ENCODE results near the gene UNCX.

UNCX gene

DNA sequence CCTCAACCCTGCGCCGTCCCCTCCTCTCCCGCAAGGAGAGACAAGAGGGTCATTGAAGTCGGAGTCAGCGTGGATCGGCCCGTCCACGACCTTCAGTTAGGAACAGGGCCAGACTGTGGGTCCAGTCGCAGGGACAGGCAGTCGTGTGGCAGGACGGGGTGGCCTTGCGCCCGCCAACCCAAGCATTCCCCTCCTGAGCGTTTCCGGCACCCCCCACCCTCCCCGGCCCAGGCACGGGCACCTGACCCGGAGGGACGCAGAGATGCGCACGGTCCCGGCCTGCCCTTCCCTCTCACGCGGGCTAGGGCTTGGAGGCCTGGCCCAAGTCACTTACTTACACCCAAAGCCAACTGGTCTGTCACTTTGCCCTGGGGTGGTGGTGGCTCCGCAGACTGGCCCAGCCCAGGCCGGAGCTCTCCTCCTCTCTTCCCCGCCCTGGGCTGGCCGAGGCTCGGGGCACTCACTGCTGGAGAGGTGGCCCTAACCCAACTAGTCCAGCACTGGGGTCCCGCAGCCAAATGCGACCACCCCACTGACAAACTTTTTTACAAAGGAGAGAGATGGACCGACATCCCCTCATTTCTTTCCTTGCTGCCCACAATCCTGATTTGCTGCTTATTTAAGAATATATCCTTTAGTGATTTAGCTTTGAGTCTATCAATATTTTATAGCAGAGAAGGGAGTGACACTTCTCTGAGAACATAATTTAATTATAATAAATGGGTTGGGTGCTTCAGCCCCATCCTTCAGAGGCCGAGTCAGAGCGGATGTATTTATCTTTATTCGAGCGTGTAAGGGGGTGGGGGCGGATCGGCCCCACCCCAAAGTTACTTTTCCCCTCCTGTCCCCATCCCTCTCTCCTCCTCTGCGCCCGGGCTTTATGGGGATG is 1.2 kb upstream of the UNCX start:
- TF ChIP-seq, protein P1, sequence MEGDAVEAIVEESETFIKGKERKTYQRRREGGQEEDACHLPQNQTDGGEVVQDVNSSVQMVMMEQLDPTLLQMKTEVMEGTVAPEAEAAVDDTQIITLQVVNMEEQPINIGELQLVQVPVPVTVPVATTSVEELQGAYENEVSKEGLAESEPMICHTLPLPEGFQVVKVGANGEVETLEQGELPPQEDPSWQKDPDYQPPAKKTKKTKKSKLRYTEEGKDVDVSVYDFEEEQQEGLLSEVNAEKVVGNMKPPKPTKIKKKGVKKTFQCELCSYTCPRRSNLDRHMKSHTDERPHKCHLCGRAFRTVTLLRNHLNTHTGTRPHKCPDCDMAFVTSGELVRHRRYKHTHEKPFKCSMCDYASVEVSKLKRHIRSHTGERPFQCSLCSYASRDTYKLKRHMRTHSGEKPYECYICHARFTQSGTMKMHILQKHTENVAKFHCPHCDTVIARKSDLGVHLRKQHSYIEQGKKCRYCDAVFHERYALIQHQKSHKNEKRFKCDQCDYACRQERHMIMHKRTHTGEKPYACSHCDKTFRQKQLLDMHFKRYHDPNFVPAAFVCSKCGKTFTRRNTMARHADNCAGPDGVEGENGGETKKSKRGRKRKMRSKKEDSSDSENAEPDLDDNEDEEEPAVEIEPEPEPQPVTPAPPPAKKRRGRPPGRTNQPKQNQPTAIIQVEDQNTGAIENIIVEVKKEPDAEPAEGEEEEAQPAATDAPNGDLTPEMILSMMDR (IDR thresholded peaks at IDR 0.05) = no peak
- TF ChIP-seq ZFX (IDR thresholded peaks at IDR 0.05; ENCODE audit: borderline replicate concordance) = no peak
- H3K27ac ChIP-seq = no peak overlapping the region

DNA sequence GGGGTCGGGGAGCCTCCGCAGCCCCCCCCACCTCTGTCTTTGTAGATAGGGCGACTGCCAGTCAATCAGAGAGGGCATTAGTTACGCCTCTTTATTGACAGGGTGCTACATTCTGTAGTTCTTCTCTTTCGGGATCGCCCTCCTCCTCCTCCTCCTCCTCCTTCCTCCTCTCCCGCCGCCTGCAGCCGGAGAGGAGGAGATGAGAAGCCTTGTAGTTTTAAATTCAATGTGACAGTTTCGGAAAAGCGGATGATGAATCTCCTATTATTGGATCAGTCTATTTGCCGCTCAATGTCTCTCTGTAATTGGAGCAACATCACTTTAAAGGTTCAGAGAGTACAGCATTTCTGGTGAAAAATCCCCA is 587 bp upstream of the UNCX start:
- H3K27ac ChIP-seq = no peak overlapping the region
- TF ChIP-seq, protein P1 (IDR thresholded peaks at IDR 0.05) = no peak
- no peak for TF ChIP-seq ZFX (IDR thresholded peaks at IDR 0.05; ENCODE audit: borderline replicate concordance)

DNA sequence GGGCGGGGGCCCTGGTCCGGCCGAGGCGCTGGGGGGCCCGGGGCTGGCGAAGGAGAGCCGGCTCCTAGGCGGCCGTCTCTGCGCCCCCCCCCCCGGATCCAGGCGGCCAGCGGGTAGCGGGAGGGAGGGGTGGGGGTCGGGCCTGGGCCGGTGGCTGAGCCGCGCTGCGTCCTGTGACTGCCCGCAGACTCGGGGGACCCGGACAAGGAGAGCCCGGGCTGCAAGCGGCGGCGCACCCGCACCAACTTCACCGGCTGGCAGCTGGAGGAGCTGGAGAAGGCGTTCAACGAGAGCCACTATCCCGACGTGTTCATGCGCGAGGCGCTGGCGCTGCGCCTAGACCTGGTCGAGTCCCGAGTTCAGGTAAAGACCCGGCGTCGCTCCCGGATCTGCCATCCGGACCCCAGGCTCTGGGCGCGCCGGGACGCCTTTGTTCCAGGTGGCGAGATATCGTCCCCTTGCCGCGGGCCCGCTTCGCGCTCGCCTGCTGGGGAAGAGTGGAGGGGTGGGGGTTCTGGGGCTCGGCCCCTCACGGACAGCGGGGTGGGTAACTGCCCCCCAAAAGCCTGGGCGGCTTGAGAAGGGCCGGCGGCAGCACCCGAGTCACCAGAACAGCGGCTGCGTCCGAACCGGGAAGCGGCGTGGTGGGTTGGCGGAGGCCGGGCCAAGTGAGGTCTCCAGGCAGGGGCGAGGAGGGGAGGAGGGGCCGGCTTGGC is 819 bp downstream of the UNCX start:
- H3K27ac ChIP-seq = no peak overlapping the region
- TF ChIP-seq, protein P1 (IDR thresholded peaks at IDR 0.05) = no peak
- no peak for TF ChIP-seq ZFX (IDR thresholded peaks at IDR 0.05; ENCODE audit: borderline replicate concordance)

DNA sequence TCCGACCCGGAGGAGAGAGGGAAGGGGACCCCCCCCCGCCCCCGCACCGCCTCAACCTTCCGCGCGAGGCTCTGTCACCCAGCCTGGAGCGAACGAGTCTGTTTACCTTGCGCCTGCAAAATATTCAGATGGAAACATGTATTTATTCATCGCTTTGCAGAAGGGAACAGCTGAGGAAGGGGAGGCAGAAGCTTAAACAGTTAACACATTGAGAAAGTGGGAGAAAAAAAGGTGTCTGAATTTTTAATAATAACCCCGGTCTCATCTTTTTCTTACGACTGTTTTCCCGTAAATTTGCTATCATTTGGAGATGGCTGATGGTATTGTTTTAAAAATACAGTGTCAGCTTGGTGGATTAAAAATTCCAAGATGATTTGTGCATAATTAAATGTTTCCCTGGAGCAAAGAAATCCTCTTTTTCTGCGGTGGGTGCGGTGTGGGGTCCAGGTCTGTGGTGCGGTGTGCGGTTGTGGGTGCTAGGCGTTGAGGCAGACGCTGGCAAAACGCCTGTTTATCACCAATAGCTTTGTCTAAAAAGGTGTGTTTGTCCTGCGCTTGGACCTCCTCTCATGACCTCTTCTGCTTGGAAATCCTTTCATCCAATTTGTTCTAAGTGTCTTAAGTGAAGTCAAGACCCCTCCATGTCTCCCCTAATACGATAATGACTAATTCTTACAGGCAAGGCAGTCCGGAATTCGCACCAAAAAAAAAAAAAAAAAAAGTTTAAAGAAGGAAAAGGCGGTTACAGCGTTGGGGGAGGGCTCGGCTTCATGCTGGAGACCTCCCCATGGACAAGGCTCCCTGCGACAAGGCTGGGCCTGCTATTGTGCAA is 1.6 kb downstream of the UNCX start:
- no peak overlapping the region for H3K27ac ChIP-seq
- no peak for TF ChIP-seq ZFX (IDR thresholded peaks at IDR 0.05; ENCODE audit: borderline replicate concordance)
- TF ChIP-seq, protein P1 (IDR thresholded peaks at IDR 0.05) = no peak

DNA sequence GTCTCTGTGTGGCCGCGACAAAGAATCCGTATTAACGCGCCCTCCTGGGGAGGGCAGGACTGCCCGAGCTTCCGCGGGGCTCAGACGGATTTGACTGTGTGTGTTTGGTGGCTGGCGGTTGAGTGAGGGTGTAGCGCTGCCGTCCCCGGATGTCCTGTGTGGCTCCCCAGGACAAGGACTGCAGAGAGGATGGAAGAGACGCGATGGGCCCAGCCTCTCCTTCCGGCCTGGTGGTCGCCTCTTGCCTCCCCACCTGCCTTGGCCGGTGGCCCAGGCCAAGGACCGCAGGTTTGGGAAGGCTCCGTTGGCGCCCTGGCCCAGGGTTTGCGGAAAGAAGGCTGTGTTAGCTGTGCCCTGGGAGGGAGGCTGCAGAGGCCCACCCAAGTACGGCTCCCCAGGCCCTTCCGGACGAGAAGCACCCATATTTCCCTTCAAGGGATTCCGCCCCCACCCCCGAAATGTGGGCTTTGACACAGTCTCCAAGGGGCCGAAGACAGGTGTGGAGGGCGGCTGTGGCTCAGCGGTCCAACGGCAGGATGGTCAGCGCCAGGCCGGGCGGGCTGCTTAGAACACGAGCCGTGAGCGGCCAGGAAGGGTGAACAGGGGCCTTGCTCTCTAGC is 2.3 kb downstream of the UNCX start:
- TF ChIP-seq, protein P1 (IDR thresholded peaks at IDR 0.05) = no peak
- no peak for TF ChIP-seq ZFX (IDR thresholded peaks at IDR 0.05; ENCODE audit: borderline replicate concordance)
- H3K27ac ChIP-seq = no peak overlapping the region

DNA sequence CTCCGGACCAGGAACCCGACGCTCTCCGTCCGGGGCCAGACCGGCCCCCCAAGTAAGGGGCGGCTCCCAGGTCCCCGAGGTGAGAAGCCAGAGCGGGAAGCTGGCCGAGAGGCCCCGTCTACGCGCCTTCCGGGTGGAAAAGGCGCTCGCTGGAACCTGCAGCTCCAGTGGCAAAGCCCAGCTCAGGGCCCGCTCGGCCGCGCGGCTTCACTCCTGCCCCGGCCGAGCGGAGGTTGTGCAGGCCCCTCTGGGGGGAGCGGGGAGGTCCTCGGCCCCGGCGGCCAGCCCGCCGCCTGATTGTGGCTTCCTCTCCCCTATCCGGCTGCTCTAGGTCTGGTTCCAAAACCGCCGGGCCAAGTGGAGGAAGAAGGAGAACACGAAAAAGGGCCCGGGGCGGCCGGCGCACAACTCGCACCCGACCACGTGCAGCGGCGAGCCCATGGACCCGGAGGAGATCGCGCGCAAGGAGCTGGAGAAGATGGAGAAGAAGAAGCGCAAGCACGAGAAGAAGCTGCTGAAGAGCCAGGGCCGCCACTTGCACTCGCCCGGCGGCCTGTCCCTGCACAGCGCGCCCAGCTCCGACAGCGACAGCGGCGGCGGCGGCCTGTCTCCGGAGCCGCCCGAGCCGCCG is 2.9 kb downstream of the UNCX start:
- no peak for TF ChIP-seq ZFX (IDR thresholded peaks at IDR 0.05; ENCODE audit: borderline replicate concordance)
- TF ChIP-seq, protein P1 (IDR thresholded peaks at IDR 0.05) = no peak
- no peak overlapping the region for H3K27ac ChIP-seq

Measured in 22Rv1 (cell line).